Measurements from ENCODE around the gene DLGAP1.

The DLGAP1 gene

DNA sequence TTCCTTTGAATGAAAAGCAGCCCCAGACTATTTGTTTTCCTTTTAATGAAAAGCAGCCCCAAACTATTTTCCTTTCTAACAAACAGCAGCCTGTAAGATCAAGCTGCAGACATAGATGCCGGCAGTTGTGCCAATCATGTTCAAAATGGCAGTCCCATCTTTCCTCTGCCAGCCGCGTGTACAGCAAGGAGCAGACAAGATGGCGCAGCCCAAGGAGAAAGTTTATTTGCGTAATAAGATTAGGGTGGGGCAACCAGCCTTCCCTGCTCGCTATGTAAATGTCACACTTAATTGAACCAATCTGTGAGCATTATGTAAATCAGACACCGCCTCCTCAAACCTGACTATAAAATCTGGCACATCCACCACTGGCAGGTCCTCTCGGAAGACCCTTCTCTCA is 779.1 kb downstream of the DLGAP1 start:
- H3K27me3 ChIP-seq (replicated peaks; ENCODE audit: control insufficient read depth, insufficient read depth, low read length, poor library complexity, severe bottlenecking), result no peaks in the 10 kb centered on the region

DNA sequence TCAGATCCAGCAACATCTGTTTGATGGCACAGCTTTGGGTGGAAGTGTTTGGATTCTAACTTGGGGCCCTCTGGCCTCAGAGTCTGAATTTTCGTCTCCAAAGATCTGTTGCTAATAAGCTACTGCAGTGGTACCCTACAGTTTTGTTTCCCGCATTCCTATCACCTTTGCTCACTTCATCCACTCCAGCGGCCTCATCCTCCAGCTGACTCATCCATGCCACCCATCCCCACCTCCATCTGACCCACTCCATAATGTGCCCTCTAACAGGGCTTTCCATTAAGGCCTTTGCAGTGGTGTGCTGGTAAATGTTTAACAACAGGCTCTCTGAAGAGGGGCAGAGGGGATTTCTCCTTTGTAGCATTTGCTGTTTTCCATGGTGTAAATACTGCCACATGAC is 779.7 kb downstream of the DLGAP1 start:
- Histone ChIP-seq H3K4me3 (ENCODE audit: insufficient read depth, low read depth, low read length, poor library complexity, severe bottlenecking) (no peak overlapping the region), H3K27me3 (replicated peaks; ENCODE audit: control insufficient read depth, insufficient read depth, low read length, poor library complexity, severe bottlenecking) (no peaks in the 10 kb centered on the region), H3K27ac (ENCODE audit: insufficient read depth, low read length, poor library complexity, severe bottlenecking) (no peak overlapping the region), H3K9me3 (ENCODE audit: control insufficient read depth, low read length) (no peaks in the 10 kb centered on the region), H3K4me1 (ENCODE audit: control insufficient read depth, insufficient read depth, low read length, poor library complexity, severe bottlenecking) (no peaks in the 10 kb centered on the region), H3K36me3 (ENCODE audit: control insufficient read depth, insufficient read depth, low read length) (no peaks in the 10 kb centered on the region)
- DNase-seq, result no peak

More for the DNA sequence above, 779.1 kb downstream of the DLGAP1 start:
- H3K4me3 ChIP-seq (ENCODE audit: insufficient read depth, low read depth, low read length, poor library complexity, severe bottlenecking), result no peak overlapping the region
- no peaks in the 10 kb centered on the region for H3K9me3 ChIP-seq (ENCODE audit: control insufficient read depth, low read length)
- H3K36me3 ChIP-seq (ENCODE audit: control insufficient read depth, insufficient read depth, low read length), result no peaks in the 10 kb centered on the region
- H3K27ac ChIP-seq (ENCODE audit: insufficient read depth, low read length, poor library complexity, severe bottlenecking), result no peak overlapping the region
- no peaks in the 10 kb centered on the region for H3K4me1 ChIP-seq (ENCODE audit: control insufficient read depth, insufficient read depth, low read length, poor library complexity, severe bottlenecking)
- DNase-seq, result no peak

GRCh38 chr18:3671176-3671575 is 783.9 kb downstream of the DLGAP1 start:
- no peak for DNase-seq
- Histone ChIP-seq H3K27ac (ENCODE audit: insufficient read depth, low read length, poor library complexity, severe bottlenecking) (no peak overlapping the region), H3K27me3 (replicated peaks; ENCODE audit: control insufficient read depth, insufficient read depth, low read length, poor library complexity, severe bottlenecking) (no peaks in the 10 kb centered on the region), H3K4me3 (ENCODE audit: insufficient read depth, low read depth, low read length, poor library complexity, severe bottlenecking) (no peak overlapping the region), H3K4me1 (ENCODE audit: control insufficient read depth, insufficient read depth, low read length, poor library complexity, severe bottlenecking) (no peaks in the 10 kb centered on the region), H3K36me3 (ENCODE audit: control insufficient read depth, insufficient read depth, low read length) (no peaks in the 10 kb centered on the region), H3K9me3 (ENCODE audit: control insufficient read depth, low read length) (no peaks in the 10 kb centered on the region)

DNA sequence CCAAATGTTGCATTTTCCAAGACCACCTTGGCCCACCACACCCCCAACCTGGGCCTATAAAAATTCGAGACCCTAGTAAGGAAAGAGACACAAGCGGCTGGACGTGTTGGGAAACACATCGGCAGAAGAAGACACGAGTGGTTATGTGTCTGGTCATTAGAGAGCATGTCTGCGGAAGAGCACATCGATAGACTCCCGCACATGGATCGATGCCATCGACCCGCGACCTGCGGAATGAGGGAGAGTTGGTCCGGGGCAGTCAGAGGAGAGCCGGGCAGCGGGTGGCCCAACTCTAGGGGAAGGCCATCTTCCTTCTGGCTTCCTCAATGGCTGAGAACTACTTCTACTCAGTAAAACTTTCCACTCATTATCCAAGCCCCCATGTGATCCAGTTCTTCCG is 785.7 kb downstream of the DLGAP1 start:
- no peak for DNase-seq
- no peaks in the 10 kb centered on the region for H3K4me1 ChIP-seq (ENCODE audit: control insufficient read depth, insufficient read depth, low read length, poor library complexity, severe bottlenecking)
- no peaks in the 10 kb centered on the region for H3K36me3 ChIP-seq (ENCODE audit: control insufficient read depth, insufficient read depth, low read length)
- H3K27ac ChIP-seq (ENCODE audit: insufficient read depth, low read length, poor library complexity, severe bottlenecking), result no peak overlapping the region
- H3K27me3 ChIP-seq (replicated peaks; ENCODE audit: control insufficient read depth, insufficient read depth, low read length, poor library complexity, severe bottlenecking), result no peaks in the 10 kb centered on the region
- H3K4me3 ChIP-seq (ENCODE audit: insufficient read depth, low read depth, low read length, poor library complexity, severe bottlenecking), result no peak overlapping the region
- H3K9me3 ChIP-seq (ENCODE audit: control insufficient read depth, low read length), result no peaks in the 10 kb centered on the region

DNA sequence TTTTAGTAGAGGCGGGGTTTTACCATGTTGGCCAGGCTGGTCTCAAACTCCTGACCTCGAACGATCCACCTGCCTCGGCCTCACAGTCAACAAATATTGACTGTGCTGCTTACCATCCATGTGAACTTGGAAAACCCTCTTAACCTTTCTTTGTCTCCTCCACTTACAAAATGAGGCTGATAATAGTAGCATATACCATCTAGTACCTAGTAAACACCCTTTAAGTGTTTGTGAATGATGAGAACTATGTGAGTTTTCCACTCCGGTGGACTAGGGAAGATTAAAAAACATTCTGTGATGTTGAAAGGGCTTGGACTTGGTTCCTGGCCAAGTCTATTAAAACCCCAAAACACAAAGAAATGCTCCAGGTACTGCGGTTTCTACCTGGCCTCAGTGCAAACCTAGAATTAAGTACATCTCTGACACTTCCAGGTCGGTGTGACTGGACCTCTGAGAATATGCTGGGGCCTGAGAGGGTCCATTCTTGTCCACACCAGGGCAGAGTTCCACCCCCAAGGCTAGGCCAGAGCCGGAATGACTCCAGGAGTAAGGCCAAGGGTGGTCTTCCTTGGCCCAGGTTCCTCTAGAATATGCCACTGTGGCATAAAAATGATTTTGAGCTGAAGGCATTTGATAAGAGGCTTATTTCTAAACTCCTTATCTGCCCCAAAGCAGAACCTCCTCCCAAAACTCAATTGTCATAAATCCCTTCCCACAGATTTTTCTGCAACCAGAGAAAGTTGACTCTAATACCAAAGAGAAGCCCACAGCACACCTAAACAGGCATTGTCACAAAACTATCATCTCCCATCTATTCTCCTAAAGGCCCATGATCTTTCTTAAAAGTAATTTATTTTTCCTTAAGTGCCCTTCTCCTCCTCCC is 787.6 kb downstream of the DLGAP1 start:
- no peak overlapping the region for H3K27ac ChIP-seq (ENCODE audit: insufficient read depth, low read length, poor library complexity, severe bottlenecking)
- DNase-seq, result no peak
- H3K4me1 ChIP-seq (ENCODE audit: control insufficient read depth, insufficient read depth, low read length, poor library complexity, severe bottlenecking), result no peaks in the 10 kb centered on the region
- H3K4me3 ChIP-seq (ENCODE audit: insufficient read depth, low read depth, low read length, poor library complexity, severe bottlenecking), result no peak overlapping the region
- H3K9me3 ChIP-seq (ENCODE audit: control insufficient read depth, low read length), result no peaks in the 10 kb centered on the region
- no peaks in the 10 kb centered on the region for H3K27me3 ChIP-seq (replicated peaks; ENCODE audit: control insufficient read depth, insufficient read depth, low read length, poor library complexity, severe bottlenecking)
- no peaks in the 10 kb centered on the region for H3K36me3 ChIP-seq (ENCODE audit: control insufficient read depth, insufficient read depth, low read length)

GRCh38 chr18:3666526-3667254 is 788.4 kb downstream of the DLGAP1 start:
- no peak overlapping the region for H3K4me3 ChIP-seq (ENCODE audit: insufficient read depth, low read depth, low read length, poor library complexity, severe bottlenecking)
- H3K36me3 ChIP-seq (ENCODE audit: control insufficient read depth, insufficient read depth, low read length), result no peaks in the 10 kb centered on the region
- no peak for DNase-seq
- H3K4me1 ChIP-seq (ENCODE audit: control insufficient read depth, insufficient read depth, low read length, poor library complexity, severe bottlenecking), result no peaks in the 10 kb centered on the region
- H3K27ac ChIP-seq (ENCODE audit: insufficient read depth, low read length, poor library complexity, severe bottlenecking), result no peak overlapping the region
- no peaks in the 10 kb centered on the region for H3K27me3 ChIP-seq (replicated peaks; ENCODE audit: control insufficient read depth, insufficient read depth, low read length, poor library complexity, severe bottlenecking)
- H3K9me3 ChIP-seq (ENCODE audit: control insufficient read depth, low read length), result no peaks in the 10 kb centered on the region

DNA sequence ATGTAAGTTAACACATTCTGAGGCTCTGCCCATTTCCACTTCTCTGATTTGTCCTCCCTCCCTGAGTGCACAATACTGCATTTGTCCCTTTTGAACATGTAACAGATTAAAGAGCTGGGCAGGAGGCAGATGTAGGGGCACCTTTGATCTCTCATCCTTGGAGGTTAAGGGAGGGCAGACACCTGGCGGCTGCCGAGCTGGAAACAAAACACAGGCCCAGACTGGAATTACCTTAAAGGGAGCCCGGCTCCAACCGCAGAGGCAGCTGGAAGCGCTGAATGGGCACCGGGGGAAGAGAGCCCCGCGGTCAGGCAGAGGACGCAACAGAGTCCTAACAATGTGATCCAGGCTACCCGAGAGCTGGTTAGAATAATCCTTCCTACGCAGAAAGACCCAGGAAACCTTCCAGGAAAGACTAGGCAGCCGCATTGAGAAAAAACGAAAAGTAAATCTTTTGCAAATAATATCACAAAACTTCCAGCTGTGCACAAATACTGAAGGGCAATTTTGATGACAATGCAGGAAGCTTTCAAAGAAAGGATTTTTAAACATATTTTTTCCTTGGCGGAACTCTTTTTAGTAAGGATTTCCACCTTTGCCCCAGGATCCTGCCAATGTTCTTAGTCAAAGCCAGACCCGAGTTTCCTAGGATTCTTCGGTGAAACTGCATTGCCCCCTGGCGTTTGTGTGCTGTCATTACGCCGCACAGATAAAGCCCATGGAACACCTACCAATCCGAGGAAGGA is 789.2 kb downstream of the DLGAP1 start:
- DNase-seq, result peak; percentile 46 to 61 (median 48)
- H3K27ac ChIP-seq (ENCODE audit: insufficient read depth, low read length, poor library complexity, severe bottlenecking), result no peak overlapping the region
- no peak overlapping the region for H3K4me3 ChIP-seq (ENCODE audit: insufficient read depth, low read depth, low read length, poor library complexity, severe bottlenecking)
- H3K9me3 ChIP-seq (ENCODE audit: control insufficient read depth, low read length), result no peaks in the 10 kb centered on the region
- H3K27me3 ChIP-seq (replicated peaks; ENCODE audit: control insufficient read depth, insufficient read depth, low read length, poor library complexity, severe bottlenecking), result no peaks in the 10 kb centered on the region
- no peaks in the 10 kb centered on the region for H3K4me1 ChIP-seq (ENCODE audit: control insufficient read depth, insufficient read depth, low read length, poor library complexity, severe bottlenecking)
- H3K36me3 ChIP-seq (ENCODE audit: control insufficient read depth, insufficient read depth, low read length), result no peaks in the 10 kb centered on the region

- Histone ChIP-seq H3K27ac (ENCODE audit: insufficient read depth, low read length, poor library complexity, severe bottlenecking) (no peak overlapping the region), H3K4me3 (ENCODE audit: insufficient read depth, low read depth, low read length, poor library complexity, severe bottlenecking) (no peak overlapping the region), H3K27me3 (replicated peaks; ENCODE audit: control insufficient read depth, insufficient read depth, low read length, poor library complexity, severe bottlenecking) (no peaks in the 10 kb centered on the region), H3K4me1 (ENCODE audit: control insufficient read depth, insufficient read depth, low read length, poor library complexity, severe bottlenecking) (no peaks in the 10 kb centered on the region), H3K36me3 (ENCODE audit: control insufficient read depth, insufficient read depth, low read length) (no peaks in the 10 kb centered on the region), H3K9me3 (ENCODE audit: control insufficient read depth, low read length) (no peaks in the 10 kb centered on the region)
- DNase-seq, result no peak
Observed at GRCh38 chr18:3665204-3665603, 789.9 kb downstream of the DLGAP1 start.

DNA sequence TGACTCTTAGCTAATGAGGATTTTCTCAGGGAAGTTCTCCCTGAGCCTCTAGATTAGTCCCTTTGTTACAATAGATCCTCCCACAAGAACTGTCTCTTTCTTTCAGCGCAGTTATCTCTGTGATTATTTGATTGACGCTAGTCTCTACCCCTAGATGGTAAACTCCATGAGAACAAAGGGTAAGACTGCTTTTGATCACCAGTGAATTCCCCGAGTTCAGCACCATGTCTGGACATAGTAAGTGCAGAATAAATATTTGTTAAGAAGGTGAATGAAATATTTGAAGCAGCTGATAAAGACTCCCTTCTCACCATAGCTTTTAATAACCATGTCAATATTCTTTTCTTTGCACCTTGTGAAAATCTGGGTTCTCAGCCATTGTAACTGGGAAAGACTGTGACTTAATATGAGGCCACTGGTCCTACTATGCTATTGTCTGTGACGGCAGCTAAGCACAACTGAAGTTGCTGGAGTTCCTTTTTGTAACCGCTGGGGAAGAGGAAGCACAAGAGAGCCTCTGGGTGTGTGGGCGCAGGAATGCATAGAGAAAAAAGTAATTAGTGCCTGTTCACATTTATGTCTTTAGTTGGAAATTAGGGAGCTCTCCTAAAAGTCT is 790.4 kb downstream of the DLGAP1 start:
- Histone ChIP-seq H3K36me3 (ENCODE audit: control insufficient read depth, insufficient read depth, low read length) (no peaks in the 10 kb centered on the region), H3K4me3 (ENCODE audit: insufficient read depth, low read depth, low read length, poor library complexity, severe bottlenecking) (no peak overlapping the region), H3K9me3 (ENCODE audit: control insufficient read depth, low read length) (no peaks in the 10 kb centered on the region), H3K4me1 (ENCODE audit: control insufficient read depth, insufficient read depth, low read length, poor library complexity, severe bottlenecking) (no peaks in the 10 kb centered on the region), H3K27ac (ENCODE audit: insufficient read depth, low read length, poor library complexity, severe bottlenecking) (no peak overlapping the region), H3K27me3 (replicated peaks; ENCODE audit: control insufficient read depth, insufficient read depth, low read length, poor library complexity, severe bottlenecking) (no peaks in the 10 kb centered on the region)
- no peak for DNase-seq

All from effector memory CD4-positive, alpha-beta T cell (primary cell).